CD4-positive, alpha-beta T cell treated with Interferon alpha-2 for 1 hour (primary cell): ENCODE data around the gene H6PD.

Source experiments
- DNase-seq, 2 donors: peaks; one replicate each; pipeline ENCODE4 v3.0.0-alpha.2; 2020 to 2022

The H6PD gene

GRCh38 chr1:9241891-9242290, 7.3 kb downstream of the H6PD start:
- no peak for DNase-seq

GRCh38 chr1:9242338-9242969, 7.9 kb downstream of the H6PD start:
- DNase-seq: no peak

GRCh38 chr1:9243066-9243739, 8.6 kb downstream of the H6PD start:
- no peak for DNase-seq

DNA sequence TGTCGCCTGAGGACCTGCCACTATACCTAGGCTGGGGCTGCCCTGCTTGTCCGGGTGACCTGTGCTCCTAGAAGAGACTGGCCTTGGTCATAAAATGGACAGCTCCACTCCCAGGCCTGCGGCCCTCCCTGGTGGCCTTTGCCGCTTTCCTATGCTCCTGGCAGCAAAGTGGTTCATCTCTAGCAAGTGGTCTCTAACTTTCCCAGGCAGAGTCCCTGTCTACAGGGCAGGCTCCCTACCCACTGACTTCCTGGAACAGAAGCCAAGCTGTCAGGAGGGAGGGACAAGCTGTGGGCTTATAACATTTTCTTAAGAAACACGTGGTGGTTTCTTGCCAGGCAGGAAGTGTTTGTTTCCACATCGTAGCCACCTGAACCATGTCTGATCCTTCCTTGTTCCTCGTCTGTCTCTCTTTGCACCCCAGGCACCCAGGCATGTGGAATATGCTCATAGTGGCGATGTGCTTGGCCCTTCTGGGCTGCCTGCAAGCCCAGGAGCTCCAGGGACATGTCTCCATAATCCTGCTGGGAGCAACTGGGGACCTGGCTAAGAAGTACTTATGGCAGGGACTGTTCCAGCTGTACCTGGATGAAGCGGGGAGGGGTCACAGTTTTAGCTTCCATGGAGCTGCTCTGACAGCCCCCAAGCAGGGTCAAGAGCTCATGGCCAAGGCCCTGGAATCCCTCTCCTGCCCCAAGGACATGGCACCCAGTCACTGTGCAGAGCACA, 10.1 kb downstream of the H6PD start:
- DNase-seq: no peak

GRCh38 chr1:9245230-9245619, 10.7 kb downstream of the H6PD start:
- DNase-seq: no peak

DNA sequence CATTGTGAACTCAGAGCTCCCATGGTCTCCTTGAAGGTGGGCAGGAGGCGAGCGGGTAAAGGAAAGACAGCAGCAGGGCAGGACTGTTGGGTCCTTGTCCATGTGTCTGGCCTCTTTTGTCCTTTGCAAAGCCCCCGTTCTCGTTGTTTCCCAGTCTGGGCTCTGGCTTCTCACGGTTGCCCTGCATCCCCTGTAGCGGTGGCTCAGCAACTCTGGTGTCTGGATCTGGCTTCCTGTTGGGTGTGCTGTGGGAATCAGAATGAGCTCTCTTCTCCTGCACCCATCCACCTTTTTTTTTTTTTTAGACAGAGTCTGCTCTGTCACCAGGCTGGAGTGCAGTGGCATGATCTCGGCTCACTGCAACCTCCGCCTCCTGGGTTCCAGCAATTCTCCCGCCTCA, 11.1 kb downstream of the H6PD start:
- DNase-seq: no peak

- DNase-seq: no peak
These were observed 11.6 kb downstream of the H6PD start for GRCh38 chr1:9246215-9246614.

DNA sequence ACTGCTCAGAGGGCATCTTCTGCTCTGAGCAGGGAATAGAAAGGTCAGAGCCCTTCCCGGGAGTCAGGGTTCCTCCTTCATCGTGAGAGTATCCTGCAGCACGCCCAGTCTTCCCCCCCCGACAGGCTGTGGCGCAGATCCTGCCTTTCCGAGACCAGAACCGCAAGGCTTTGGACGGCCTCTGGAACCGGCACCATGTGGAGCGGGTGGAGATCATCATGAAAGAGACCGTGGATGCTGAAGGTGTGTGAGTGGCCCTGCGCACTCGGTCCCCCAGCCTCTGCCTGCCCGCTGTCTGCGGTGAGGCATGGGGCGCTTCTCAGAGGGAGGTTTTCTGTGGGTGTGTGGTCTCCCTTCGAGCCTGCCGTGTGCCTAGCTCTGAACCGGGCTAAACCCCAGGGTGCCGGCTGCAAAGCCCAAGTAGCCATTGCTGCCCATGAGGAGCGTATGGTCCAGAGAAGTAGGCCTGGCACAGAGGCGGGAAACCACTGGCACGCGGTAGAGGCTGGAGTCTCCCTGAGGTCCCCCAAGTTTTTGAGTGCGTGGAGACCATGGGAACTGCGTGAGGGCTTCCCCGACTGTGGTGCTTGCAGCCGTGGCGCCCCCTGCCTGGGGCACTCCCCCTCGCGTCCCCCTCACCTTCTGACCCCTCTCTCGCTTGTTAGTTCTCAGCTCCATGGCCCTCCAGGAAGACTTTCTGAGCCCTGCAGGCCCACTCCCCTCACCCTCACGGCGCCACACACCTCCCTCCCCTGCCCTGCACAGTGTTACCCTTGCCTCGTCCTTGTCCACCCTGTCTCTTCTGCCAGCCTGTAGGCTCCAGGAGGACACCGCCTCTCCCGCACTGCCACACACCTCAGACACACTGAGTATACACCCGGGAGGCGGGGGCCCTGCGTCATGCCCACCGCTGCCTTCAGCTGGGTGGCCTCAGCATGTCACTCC, 12.5 kb downstream of the H6PD start:
- DNase-seq: no peak

- no peak for DNase-seq
These were observed 13.3 kb downstream of the H6PD start for GRCh38 chr1:9247894-9248293.

GRCh38 chr1:9248341-9249262, 14.0 kb downstream of the H6PD start:
- DNase-seq: no peak

DNA sequence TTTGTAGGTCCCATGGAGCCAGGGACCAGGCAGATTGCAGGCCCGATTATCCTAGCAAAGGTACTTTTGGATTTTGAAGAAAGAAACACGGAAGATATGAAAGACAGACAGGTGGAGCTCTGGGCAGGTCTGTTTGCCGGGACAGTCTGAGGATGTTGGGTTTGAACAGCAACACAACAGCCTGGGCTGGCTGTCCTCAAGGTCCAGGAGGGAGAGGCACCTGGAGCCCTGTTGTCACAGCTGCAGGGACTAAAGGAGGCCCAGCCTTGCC, 14.6 kb downstream of the H6PD start:
- no peak for DNase-seq

DNA sequence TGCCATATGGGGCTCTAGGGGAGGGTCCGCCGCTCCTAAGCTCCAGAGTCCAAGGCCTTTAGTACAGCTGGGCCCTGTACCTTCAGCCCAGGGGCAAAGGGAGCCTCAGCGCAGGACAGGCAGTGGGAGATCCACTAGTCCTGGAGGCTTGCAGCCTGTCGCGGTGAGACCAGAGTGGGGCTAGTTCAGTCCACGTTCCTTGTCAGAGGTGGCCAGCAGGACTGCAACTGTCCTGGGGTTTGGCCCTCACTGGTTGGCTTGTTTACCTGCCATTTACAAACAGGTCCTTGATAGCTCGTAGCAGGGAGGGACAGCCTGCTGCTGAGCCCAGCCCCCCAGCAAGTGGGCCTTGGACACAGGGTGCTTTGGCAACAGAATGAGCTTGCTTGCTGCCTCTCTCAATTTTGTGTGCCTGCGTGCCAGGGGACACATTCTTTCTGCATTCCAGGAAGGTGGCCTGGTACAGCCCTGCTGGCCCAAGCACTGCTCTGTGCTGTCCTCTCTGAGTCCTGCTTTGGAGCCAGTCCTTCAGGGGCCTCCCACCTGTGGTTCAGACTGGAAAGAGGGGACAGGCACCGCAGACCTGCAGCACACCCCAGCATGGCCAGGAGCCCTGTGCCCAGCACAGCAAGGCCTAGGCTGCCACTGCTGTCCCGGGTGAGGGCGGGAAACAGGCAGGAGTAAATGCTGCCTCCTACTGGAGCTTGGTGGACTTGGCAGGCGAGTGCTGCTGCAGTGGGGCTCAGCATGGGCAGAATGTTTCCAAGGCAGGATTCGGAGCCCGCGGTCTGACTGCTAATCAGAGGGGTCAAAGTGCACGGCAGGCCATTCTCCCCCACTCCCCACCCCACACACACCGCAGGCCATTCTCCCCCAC, 15.2 kb downstream of the H6PD start:
- DNase-seq: peak in 1 of 2 donors; percentile 30

- no peak for DNase-seq
These were observed 16.1 kb downstream of the H6PD start for GRCh38 chr1:9250411-9251381.

GRCh38 chr1:9251501-9251900, 16.9 kb downstream of the H6PD start:
- no peak for DNase-seq

DNA sequence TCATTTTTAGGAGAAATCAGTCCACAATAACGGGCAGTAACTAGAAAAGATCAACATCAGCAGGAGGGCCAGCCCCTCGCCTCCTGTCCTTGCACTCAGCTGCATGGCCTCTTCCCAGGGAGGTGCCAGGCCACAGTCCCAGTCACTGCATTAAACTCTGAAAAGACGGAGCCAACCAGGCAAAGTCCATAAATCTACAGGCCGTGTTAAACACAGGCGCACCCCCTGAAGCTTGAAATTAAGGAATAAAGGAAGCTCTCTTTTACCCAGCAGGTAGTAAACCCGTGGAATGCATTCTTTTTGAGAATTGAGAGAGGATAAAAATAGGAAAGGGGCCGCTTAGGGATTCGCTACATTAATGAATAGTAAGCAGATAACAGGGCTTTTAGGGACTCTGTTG, 18.4 kb downstream of the H6PD start:
- no peak for DNase-seq

DNA sequence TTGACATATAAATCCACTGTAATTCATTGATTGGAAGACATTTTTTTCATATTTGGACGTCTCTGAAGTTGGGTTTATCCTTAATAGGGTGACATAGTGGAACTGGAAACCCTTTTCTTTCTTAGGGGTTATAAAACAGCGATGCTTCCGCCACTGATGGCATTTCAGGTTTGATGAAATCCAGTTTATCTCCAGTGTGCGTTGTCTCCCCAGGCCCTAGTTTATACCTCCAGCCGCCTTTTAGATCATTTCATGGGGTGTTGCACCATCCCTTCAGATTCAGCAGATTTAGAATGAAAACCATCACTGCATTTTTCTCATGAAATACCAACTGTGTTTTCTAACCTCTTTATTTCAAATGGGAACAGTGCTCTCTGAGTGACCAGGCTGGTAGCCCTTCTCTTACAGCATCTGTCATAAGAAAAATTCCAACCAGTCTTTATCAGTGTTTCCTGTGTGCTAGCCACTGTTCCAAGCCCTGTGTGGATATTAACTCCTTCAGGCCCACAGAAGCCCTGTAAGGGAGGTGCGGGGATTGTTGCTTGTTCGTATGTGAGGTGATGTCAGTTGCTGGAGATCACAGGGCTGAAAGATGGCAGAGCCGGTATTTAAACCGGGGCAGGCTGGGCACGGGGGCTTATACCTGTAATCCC, 19.0 kb downstream of the H6PD start:
- DNase-seq: no peak

GRCh38 chr1:9256332-9256731, 21.8 kb downstream of the H6PD start:
- DNase-seq: no peak

- no peak for DNase-seq
These were observed 23.3 kb downstream of the H6PD start for GRCh38 chr1:9257851-9258250.

DNA sequence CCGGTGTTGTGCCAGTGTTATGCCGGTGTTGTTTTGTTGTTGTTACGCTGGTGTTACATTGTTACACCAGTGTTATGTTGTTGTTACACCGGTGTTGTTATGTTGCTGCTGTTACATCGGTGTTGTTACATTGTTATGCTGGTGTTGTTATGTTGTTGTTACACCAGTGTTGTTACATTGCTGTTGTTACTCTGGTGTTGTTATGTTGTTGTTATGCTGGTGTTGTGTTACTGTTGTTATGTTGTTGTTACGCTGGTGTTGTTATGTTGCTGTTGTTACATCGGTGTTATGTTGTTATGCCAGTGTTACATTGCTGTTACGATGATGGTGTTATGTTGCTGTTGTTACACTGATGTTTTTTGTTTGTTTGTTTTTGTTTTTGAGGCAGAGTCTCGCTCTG, 24.1 kb downstream of the H6PD start:
- no peak for DNase-seq
